Esophagus (tissue), 2 donors: ENCODE measurements around the gene MYO5A. TPM values are rescaled to one million over a fixed set of nuclear protein-coding genes. Genes with fewer than 3 reads are reported as not detected.

Experiments
- H3K27ac ChIP-seq, 2 donors: one replicate each; pipeline ENCODE4 v1.5.1; 2013; ENCODE audit warnings: low read depth in 2 of 2, mild to moderate bottlenecking in 2 of 2, inconsistent platforms in 1 of 2, low read length in 1 of 2, moderate library complexity in 1 of 2
- H3K27me3 ChIP-seq, 2 donors: one replicate each; pipeline ENCODE4 v1.6.1; 2013; ENCODE audit warnings: low read length in 2 of 2, control low read depth in 1 of 2, mild to moderate bottlenecking in 1 of 2; ENCODE audit not compliant: insufficient read depth in 2 of 2, control insufficient read depth in 1 of 2
- H3K36me3 ChIP-seq, 2 donors: one replicate each; pipeline ENCODE4 v1.6.1; 2013; ENCODE audit warnings: low read length in 1 of 2; ENCODE audit not compliant: control insufficient read depth in 2 of 2, insufficient read depth in 2 of 2
- H3K4me1 ChIP-seq, 2 donors: one replicate each; pipeline ENCODE4 v1.6.1; 2013; ENCODE audit warnings: low read length in 1 of 2; ENCODE audit not compliant: control insufficient read depth in 2 of 2, insufficient read depth in 2 of 2
- H3K4me3 ChIP-seq, 2 donors: one replicate each; pipeline ENCODE4 v1.5.1; 2013; ENCODE audit warnings: low read length in 2 of 2, mild to moderate bottlenecking in 2 of 2, low read depth in 1 of 2, moderate library complexity in 1 of 2
- H3K9me3 ChIP-seq, 2 donors: one replicate each; pipeline ENCODE4 v1.6.1; 2013; ENCODE audit warnings: mild to moderate bottlenecking in 2 of 2, low read depth in 1 of 2, low read length in 1 of 2, moderate library complexity in 1 of 2; ENCODE audit not compliant: control insufficient read depth in 2 of 2, insufficient read depth in 1 of 2
- WGBS, 2 donors: extraction: QIAGEN DNeasy Blood & Tissue Kit; methylation state at CpG; one replicate each; pipeline ENCODE4 v1.1.7; 2013; 5-methylcytosine and 5-hydroxymethylcytosine counted together
- polyA plus RNA-seq, 2 donors: library from polyadenylated mRNA; stranded (reverse); fragments of 200-250 nt; gene quantifications; one replicate each; pipeline ENCODE4 v1.2.3, GENCODE V29; 2013
- donor health status: healthy with polysubstance abuse.
- donor health status: Bipolar disorder and iron deficiency.

Gene MYO5A
- polyA plus RNA-seq, 2 donors: 1.6 to 1.9 TPM

DNA sequence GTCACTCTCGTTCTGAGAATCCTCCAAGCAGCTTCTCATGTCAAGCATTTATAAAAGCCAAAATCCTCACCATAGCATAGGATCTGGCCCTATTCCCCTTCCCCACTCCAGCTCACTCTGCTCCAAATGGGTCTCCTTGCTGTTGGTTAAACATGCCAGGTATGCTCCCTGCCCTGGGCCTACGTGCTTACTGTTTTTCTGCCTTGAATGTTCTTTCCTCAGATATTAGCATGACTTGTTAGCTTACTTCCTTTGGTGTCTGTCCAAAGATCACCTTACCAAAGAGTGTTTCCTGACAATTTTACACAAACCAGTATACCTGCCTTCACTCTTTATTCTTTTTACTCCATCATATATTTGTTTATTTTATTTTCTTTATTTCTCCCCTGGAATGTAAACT is 200.0 kb downstream of the MYO5A start:
- 71 to 82% methylated on average over 2 of the region's 2 CpGs for WGBS, 2 donors
- H3K4me3 ChIP-seq: no peak overlapping the region
- no peaks in the 10 kb centered on the region for H3K9me3 ChIP-seq
- no peaks in the 10 kb centered on the region for H3K27me3 ChIP-seq
- H3K27ac ChIP-seq: no peak overlapping the region
- H3K36me3 ChIP-seq: peaks cover 4 to 7% of the 10 kb centered on the region in 2 donors
- H3K4me1 ChIP-seq: no peaks in the 10 kb centered on the region

DNA sequence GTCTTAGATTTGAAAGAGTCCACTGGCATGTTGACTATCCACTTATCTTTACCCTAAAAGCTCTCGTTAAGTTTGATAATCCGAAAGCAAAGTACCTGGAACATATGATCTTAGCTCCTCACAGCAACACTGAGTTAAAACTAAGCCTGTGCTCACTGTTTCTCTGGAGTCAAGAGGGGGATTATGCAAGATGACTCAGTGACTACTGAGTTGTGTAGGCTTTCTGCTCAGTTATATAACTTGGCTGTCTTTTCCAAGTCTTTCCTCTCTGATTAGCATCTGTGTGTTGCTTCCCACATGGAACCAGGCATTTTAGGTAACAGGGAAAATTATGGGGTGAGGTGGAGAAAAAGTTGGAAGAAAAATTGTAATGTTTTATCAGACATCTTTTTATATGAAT is 201.9 kb downstream of the MYO5A start:
- H3K9me3 ChIP-seq: no peaks in the 10 kb centered on the region
- no peaks in the 10 kb centered on the region for H3K27me3 ChIP-seq
- no peak overlapping the region for H3K27ac ChIP-seq
- no peak overlapping the region for H3K4me3 ChIP-seq
- H3K4me1 ChIP-seq: no peaks in the 10 kb centered on the region
- H3K36me3 ChIP-seq: peaks cover 7 to 8% of the 10 kb centered on the region in 2 donors
- WGBS, 2 donors: 68 to 80% methylated on average over 2 of the region's 2 CpGs

DNA sequence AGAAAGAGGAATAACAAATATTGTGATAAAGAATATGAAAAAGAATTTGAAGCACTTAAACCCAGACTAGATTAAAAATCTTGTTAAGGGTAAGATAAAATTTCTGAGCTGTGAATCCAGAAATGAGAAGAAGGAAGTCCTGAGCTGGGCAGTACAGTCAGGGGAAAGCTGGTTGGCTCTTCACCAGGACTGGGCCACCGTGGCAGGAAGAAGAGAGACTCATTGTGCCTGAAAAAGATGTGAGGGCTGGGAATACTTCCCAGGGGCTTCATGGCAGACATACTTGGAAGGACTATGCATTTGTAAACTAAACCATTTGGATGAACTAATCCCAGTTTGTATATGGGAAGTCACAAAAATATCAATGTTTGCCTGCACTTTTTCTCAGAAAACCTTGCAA is 204.6 kb downstream of the MYO5A start:
- Histone ChIP-seq H3K27me3 (no peaks in the 10 kb centered on the region), H3K9me3 (no peaks in the 10 kb centered on the region), H3K27ac (no peak overlapping the region), H3K4me1 (no peaks in the 10 kb centered on the region), H3K4me3 (no peak overlapping the region), H3K36me3 (peaks cover 2 to 11% of the 10 kb centered on the region in 2 donors)
- 30 to 50% methylated on average over 1 of the region's 1 CpG for WGBS, 2 donors

DNA sequence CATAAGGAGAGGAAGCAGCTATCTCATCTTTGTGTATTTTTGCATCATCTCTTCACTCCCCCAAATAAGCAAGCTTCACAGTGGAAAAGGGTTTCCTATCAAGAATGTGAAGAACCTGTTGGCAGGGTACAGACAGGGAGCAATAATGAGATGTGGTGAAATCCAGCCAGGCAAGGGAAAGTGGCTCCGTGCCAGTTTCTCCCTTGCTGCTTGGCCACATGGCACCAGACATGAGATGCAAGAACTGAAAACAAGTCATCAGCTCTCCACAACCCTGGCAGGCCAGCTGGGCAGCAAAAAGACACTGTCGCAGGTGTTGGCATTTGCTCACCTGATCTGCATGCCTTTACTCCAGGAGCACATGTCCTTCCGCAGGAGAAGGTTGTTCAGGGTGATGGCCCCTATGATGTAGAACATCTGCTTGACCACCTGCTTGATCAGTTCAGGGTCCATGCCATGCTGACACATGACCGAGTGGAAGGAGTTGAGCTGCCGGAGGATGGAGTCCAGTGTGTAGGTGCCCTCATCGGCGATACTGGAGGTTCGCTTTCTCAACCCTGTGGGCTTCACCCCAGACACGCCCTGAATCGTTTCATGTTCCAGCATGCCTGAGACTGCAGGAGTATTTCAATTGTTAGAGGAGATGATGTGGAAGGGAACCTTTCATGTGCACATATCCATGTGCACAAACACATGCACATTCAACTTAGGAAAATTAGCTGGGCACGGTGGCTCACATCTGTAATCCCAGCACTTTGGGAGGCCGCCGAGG is 209.8 kb downstream of the MYO5A start:
- peaks cover 2 to 11% of the 10 kb centered on the region in 2 donors for H3K36me3 ChIP-seq
- 86 to 93% methylated on average over 13 of the region's 13 CpGs for WGBS, 2 donors
- no peaks in the 10 kb centered on the region for H3K9me3 ChIP-seq
- H3K27ac ChIP-seq: no peak overlapping the region
- no peaks in the 10 kb centered on the region for H3K27me3 ChIP-seq
- no peak overlapping the region for H3K4me3 ChIP-seq
- no peaks in the 10 kb centered on the region for H3K4me1 ChIP-seq

DNA sequence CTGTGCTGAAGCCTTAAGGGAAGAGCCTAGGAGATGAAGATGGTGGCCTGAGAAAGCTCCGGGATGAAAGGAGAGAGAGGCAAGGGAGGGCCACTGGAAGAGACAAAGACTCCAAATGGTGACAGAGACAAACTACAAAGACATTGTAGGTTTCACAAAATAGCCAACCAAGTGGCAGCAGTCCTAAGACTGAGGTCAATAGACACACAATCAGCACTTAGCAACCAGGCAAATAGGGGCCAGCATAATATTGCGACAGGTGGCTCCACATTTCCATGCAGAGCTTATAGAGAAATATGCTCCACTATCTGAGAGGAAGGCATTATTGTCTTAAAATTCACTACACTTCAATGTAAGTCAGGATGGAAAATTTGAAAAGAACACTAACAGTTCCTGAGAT is 211.0 kb downstream of the MYO5A start:
- H3K4me1 ChIP-seq: no peaks in the 10 kb centered on the region
- no peak overlapping the region for H3K4me3 ChIP-seq
- H3K27ac ChIP-seq: no peak overlapping the region
- H3K9me3 ChIP-seq: no peaks in the 10 kb centered on the region
- H3K36me3 ChIP-seq: peaks cover 2 to 11% of the 10 kb centered on the region in 2 donors
- no peaks in the 10 kb centered on the region for H3K27me3 ChIP-seq
- 89 to 99% methylated on average over 2 of the region's 2 CpGs for WGBS, 2 donors

DNA sequence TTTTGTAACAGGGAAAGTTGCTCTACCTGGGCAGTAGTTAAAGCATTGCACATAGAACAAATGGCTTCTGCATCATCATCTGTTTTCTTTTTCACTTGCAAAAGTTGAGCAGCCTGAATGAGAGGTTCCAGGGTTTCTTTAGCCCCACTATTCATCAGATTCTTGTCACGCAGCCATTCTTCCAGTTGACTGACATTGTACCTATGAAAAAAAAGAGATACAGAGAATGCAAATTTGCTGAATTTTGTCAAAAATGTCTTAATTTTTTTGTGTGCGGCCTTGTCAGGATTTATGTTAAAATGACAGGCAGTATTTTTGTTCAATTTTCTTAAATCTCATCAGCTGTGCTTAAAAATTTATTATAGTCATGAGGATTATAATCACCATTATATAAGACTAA is 211.7 kb downstream of the MYO5A start:
- H3K36me3 ChIP-seq: peaks cover 2 to 9% of the 10 kb centered on the region in 2 donors
- 92 to 98% methylated on average over 2 of the region's 2 CpGs for WGBS, 2 donors

DNA sequence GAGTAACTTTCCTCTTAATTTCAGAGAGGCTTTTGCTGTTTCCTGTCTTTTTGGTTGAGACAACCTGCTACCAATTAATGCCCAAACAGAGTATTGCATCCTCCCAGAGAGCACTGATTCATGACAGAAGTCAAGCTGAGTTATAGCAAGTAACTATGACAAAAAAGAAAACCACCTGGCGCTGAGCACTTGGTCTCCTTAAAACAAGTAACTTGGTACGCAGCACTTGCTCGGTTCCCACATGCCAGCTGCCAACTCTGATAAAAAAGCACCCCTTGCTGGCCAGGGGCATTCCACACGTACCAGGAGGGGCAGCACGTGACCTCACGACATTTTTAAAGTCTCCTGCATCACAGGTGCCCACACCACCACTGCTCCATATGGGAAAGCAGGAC is 219.5 kb downstream of the MYO5A start:
- Histone ChIP-seq H3K27ac (no peak overlapping the region), H3K36me3 (peaks cover 0 to 5% of the 10 kb centered on the region in 2 donors), H3K4me3 (no peak overlapping the region), H3K4me1 (peaks cover 0 to 5% of the 10 kb centered on the region in 2 donors), H3K9me3 (no peaks in the 10 kb centered on the region), H3K27me3 (no peaks in the 10 kb centered on the region)
- 86 to 89% methylated on average over 6 of the region's 6 CpGs for WGBS, 2 donors

More for the DNA sequence above, 211.7 kb downstream of the MYO5A start:
- Histone ChIP-seq H3K4me3 (no peak overlapping the region), H3K9me3 (no peaks in the 10 kb centered on the region), H3K4me1 (no peaks in the 10 kb centered on the region), H3K27me3 (no peaks in the 10 kb centered on the region), H3K27ac (no peak overlapping the region)

DNA sequence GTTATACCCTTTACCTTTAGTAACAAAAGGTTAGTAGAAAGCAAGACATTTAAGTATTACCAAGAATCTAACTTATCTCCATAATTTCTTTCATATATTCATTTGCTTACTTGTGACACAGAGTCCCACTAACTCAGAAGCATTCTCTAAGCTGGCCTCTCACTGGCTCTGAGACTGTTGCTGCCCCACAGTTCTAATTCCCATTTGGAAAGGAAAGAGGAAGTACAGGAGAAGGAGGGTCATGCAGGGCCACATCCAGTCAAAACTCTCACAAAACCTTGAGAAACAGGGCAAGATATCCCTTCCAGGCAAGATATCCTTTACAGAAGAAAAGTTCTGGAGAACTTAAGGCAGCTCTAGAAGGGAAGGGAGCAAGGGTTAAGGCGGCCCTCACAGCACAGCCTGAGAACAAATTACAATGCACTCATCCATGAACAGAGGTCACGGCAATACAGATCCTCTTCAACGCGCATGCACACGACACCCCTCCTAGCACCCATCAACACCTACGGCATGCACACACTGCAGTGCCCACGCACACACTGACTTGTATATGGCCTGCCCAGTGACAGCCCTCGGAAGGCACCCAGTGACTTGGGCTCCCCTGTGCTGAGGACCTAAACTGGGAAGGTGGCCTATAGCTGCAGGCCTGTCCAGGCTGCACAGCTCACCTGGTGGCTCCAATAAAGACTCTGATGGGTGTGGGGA is 220.1 kb downstream of the MYO5A start:
- Histone ChIP-seq H3K4me3 (no peak overlapping the region), H3K27ac (no peak overlapping the region), H3K36me3 (peaks cover 0 to 5% of the 10 kb centered on the region in 2 donors), H3K4me1 (peaks cover 0 to 5% of the 10 kb centered on the region in 2 donors), H3K9me3 (no peaks in the 10 kb centered on the region), H3K27me3 (no peaks in the 10 kb centered on the region)
- WGBS, 2 donors: 81 to 82% methylated on average over 8 of the region's 8 CpGs

DNA sequence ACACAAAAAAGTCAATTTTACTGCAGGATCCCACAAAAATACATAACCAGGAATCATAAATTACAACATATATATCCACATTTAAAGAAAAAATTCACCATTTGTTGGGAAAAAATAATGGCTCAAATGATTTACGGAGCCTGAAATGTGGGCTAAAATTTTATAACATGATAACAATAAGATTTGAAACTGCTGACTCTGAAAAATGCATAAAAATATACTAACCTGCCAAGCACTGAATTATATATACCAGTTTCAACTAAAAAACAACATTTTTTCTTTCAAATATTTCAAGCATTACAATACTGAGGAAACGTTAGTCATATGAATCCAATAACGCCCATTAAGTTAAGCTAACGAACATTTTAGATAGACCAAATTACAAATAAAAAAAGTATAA is 220.8 kb downstream of the MYO5A start:
- H3K4me1 ChIP-seq: peaks cover 0 to 5% of the 10 kb centered on the region in 2 donors
- H3K9me3 ChIP-seq: no peaks in the 10 kb centered on the region
- no peak overlapping the region for H3K27ac ChIP-seq
- H3K36me3 ChIP-seq: peaks cover 0 to 5% of the 10 kb centered on the region in 2 donors
- 95 to 96% methylated on average over 4 of the region's 4 CpGs for WGBS, 2 donors
- H3K4me3 ChIP-seq: no peak overlapping the region
- no peaks in the 10 kb centered on the region for H3K27me3 ChIP-seq
